IPS-18a (cell line): ENCODE measurements around the gene KMT5B.

ENCODE experiments used
- H3K27ac ChIP-seq: one replicate; pipeline ENCODE4 v1.5.1; 2013; ENCODE audit warnings: low read length
- H3K27me3 ChIP-seq: one replicate; pipeline ENCODE4 v1.6.1; 2013; ENCODE audit warnings: mild to moderate bottlenecking, low read length; ENCODE audit not compliant: control insufficient read depth, insufficient read depth
- H3K36me3 ChIP-seq: one replicate; pipeline ENCODE4 v1.6.1; 2013; ENCODE audit warnings: low read depth, low read length; ENCODE audit not compliant: control insufficient read depth
- H3K4me1 ChIP-seq: one replicate; pipeline ENCODE4 v1.6.1; 2013; ENCODE audit warnings: low read depth, low read length; ENCODE audit not compliant: control insufficient read depth
- H3K4me3 ChIP-seq: one replicate; pipeline ENCODE4 v1.5.1; 2013; ENCODE audit warnings: low read length
- H3K9ac ChIP-seq: one replicate; pipeline ENCODE4 v1.6.1; 2013; ENCODE audit warnings: mild to moderate bottlenecking, low read length, moderate library complexity
- H3K9me3 ChIP-seq: one replicate; pipeline ENCODE4 v1.6.1; 2013; ENCODE audit warnings: low read depth, low read length; ENCODE audit not compliant: control insufficient read depth

The KMT5B gene

GRCh38 chr11:68150037-68150436, 63.1 kb downstream of the KMT5B start:
- no peak overlapping the region for H3K27ac ChIP-seq
- H3K4me1 ChIP-seq: no peaks in the 10 kb centered on the region
- H3K27me3 ChIP-seq: no peaks in the 10 kb centered on the region
- no peaks in the 10 kb centered on the region for H3K9me3 ChIP-seq
- no peaks in the 10 kb centered on the region for H3K36me3 ChIP-seq
- H3K4me3 ChIP-seq: no peak overlapping the region
- no peak overlapping the region for H3K9ac ChIP-seq

DNA sequence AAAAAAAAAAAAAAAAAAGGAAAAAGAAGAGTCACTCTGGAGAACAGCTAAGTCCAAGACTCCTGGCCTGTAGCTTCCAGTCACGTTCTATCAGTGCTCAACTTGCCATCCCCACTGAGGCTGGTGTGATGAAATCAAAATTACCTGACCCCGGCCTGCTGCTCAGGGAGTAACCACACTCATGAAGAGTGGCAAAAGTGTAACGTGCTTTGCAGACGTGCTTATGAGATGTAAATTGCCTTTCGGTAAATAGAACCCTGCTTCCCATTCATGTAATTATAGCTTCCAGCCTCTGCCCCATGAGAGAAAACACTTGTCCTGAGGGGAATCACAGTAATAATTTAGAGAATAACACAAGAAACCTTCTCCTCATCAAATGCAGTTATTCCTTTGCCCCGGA, 63.7 kb downstream of the KMT5B start:
- H3K9ac ChIP-seq: no peak overlapping the region
- no peak overlapping the region for H3K4me3 ChIP-seq
- H3K36me3 ChIP-seq: no peaks in the 10 kb centered on the region
- H3K4me1 ChIP-seq: no peaks in the 10 kb centered on the region
- H3K27ac ChIP-seq: no peak overlapping the region
- no peaks in the 10 kb centered on the region for H3K27me3 ChIP-seq
- H3K9me3 ChIP-seq: no peaks in the 10 kb centered on the region

DNA sequence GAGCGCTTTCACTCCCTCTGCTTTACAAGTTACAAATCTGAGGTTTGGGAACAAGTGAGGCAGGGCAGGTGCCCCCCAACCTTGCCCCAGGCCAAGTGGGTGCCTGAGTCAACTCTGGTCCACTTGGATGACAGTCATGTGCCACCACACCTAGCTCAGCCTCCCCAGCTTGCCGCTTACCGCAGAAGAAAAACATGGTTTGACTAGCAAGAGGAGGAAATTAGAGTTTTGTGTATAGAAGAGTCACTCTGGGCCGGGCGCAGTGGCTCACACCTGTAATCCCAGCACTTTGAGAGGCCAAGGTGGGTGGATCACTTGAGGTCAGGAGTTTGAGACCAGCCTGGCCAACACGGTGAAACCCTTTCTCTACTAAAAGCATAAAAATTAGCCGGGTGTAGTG, 64.2 kb downstream of the KMT5B start:
- Histone ChIP-seq H3K27me3 (no peaks in the 10 kb centered on the region), H3K4me3 (no peak overlapping the region), H3K9ac (no peak overlapping the region), H3K9me3 (no peaks in the 10 kb centered on the region), H3K27ac (no peak overlapping the region), H3K4me1 (no peaks in the 10 kb centered on the region), H3K36me3 (no peaks in the 10 kb centered on the region)

- Histone ChIP-seq H3K9me3 (no peaks in the 10 kb centered on the region), H3K27ac (no peak overlapping the region)
Measured at GRCh38 chr11:68148071-68148805, 64.9 kb downstream of the KMT5B start.

GRCh38 chr11:68146704-68147474, 66.2 kb downstream of the KMT5B start:
- no peaks in the 10 kb centered on the region for H3K4me1 ChIP-seq
- H3K4me3 ChIP-seq: no peak overlapping the region
- H3K36me3 ChIP-seq: no peaks in the 10 kb centered on the region
- H3K27ac ChIP-seq: no peak overlapping the region
- no peak overlapping the region for H3K9ac ChIP-seq
- no peaks in the 10 kb centered on the region for H3K9me3 ChIP-seq
- H3K27me3 ChIP-seq: no peaks in the 10 kb centered on the region

More at GRCh38 chr11:68148071-68148805, 64.9 kb downstream of the KMT5B start:
- Histone ChIP-seq H3K9ac (no peak overlapping the region), H3K27me3 (no peaks in the 10 kb centered on the region), H3K4me3 (no peak overlapping the region), H3K36me3 (no peaks in the 10 kb centered on the region), H3K4me1 (no peaks in the 10 kb centered on the region)

GRCh38 chr11:68146010-68146540, 67.0 kb downstream of the KMT5B start:
- H3K4me3 ChIP-seq: no peak overlapping the region
- no peaks in the 10 kb centered on the region for H3K4me1 ChIP-seq
- H3K9ac ChIP-seq: no peak overlapping the region
- H3K27me3 ChIP-seq: no peaks in the 10 kb centered on the region
- no peaks in the 10 kb centered on the region for H3K9me3 ChIP-seq
- no peak overlapping the region for H3K27ac ChIP-seq
- no peaks in the 10 kb centered on the region for H3K36me3 ChIP-seq

GRCh38 chr11:68145120-68145866, 67.8 kb downstream of the KMT5B start:
- no peak overlapping the region for H3K9ac ChIP-seq
- H3K27ac ChIP-seq: no peak overlapping the region
- H3K27me3 ChIP-seq: no peaks in the 10 kb centered on the region
- no peaks in the 10 kb centered on the region for H3K9me3 ChIP-seq
- no peaks in the 10 kb centered on the region for H3K36me3 ChIP-seq
- no peak overlapping the region for H3K4me3 ChIP-seq
- H3K4me1 ChIP-seq: no peaks in the 10 kb centered on the region

- Histone ChIP-seq H3K4me1 (no peaks in the 10 kb centered on the region), H3K27ac (no peak overlapping the region), H3K9me3 (no peaks in the 10 kb centered on the region), H3K9ac (no peak overlapping the region), H3K36me3 (no peaks in the 10 kb centered on the region), H3K27me3 (no peaks in the 10 kb centered on the region), H3K4me3 (no peak overlapping the region)
Measured at GRCh38 chr11:68143310-68143689, 69.8 kb downstream of the KMT5B start.

GRCh38 chr11:68142441-68143309, 70.4 kb downstream of the KMT5B start:
- Histone ChIP-seq H3K27me3 (no peaks in the 10 kb centered on the region), H3K27ac (no peak overlapping the region), H3K4me3 (no peak overlapping the region), H3K9me3 (no peaks in the 10 kb centered on the region), H3K9ac (no peak overlapping the region), H3K4me1 (no peaks in the 10 kb centered on the region), H3K36me3 (no peaks in the 10 kb centered on the region)

DNA sequence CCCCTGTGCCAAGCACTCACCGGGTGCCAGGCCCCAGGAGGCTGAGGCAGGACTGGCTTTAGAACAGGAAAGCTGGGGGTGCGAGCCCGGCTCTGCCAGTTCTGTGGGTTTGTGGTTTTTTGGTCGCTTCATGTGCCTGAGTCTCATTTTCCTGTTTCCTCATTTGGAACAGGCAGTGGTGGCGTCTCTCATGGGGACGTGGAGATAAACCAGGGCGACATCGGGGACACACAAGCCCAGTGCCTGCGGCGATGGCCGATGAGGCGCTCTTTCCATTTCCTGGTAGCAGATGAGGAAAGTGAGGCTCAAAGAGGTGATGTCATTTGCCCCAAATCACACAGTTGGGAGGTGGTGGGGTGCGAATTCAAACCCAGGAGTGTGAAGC, 71.1 kb downstream of the KMT5B start:
- Histone ChIP-seq H3K9ac (no peak overlapping the region), H3K4me1 (no peaks in the 10 kb centered on the region), H3K9me3 (no peaks in the 10 kb centered on the region), H3K4me3 (no peak overlapping the region), H3K27me3 (no peaks in the 10 kb centered on the region), H3K36me3 (no peaks in the 10 kb centered on the region), H3K27ac (no peak overlapping the region)
